HUES64 (cell line): ENCODE data around the gene WT1.

Experiments
- H3K27ac ChIP-seq: 2 replicates; pipeline ENCODE4 v1.7.0; 2013; ENCODE audit warnings: low read depth, low read length, inconsistent platforms
- H3K27me3 ChIP-seq: 2 replicates; pipeline ENCODE4 v1.6.1; 2013; ENCODE audit warnings: mild to moderate bottlenecking, low read length; ENCODE audit not compliant: insufficient read depth
- H3K36me3 ChIP-seq: 2 replicates; pipeline ENCODE4 v1.6.1; 2013; ENCODE audit warnings: mild to moderate bottlenecking, low read length; ENCODE audit not compliant: insufficient read depth
- H3K4me1 ChIP-seq: 2 replicates; pipeline ENCODE4 v1.6.1; 2013; ENCODE audit warnings: mild to moderate bottlenecking, low read length, moderate library complexity; ENCODE audit not compliant: insufficient read depth
- H3K4me3 ChIP-seq: 2 replicates; pipeline ENCODE4 v1.5.1; 2013; ENCODE audit warnings: mild to moderate bottlenecking, low read length, moderate library complexity
- H3K9ac ChIP-seq: 2 replicates; pipeline ENCODE4 v1.6.1; 2013; ENCODE audit warnings: mild to moderate bottlenecking, low read depth, low read length
- H3K9me3 ChIP-seq: 2 replicates; pipeline ENCODE4 v1.6.1; 2013; ENCODE audit warnings: low read depth, low read length; ENCODE audit not compliant: insufficient read depth
- WGBS: fragments of 150-250, 120-280 bp; methylation state at CpG from one replicate; pipeline ENCODE4 v1.1.7; 2013; ENCODE audit warnings: missing lambda C conversion rate; 5-methylcytosine and 5-hydroxymethylcytosine counted together

Gene WT1

DNA sequence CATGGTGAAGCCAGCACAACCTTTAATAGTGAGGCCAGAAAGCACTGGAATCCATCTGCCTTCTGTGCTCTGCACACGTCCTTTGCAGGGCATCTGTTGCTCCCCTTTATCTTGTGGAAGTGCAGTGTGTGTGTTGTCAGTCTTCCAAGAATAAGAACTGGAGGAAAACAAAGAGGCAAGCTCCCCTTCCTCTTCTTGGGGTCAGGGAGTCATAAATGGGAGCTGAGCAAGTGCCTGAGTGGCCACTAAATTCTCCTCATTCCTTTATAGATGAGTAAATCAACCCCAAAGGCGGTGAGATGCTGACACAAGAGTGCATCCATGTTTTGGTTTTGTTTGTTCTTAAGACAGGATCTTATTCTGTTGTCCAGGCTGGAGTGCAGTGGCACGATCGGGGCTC, 38.3 kb downstream of the WT1 start:
- Histone ChIP-seq H3K27me3 (no peaks in the 10 kb centered on the region), H3K4me1 (no peaks in the 10 kb centered on the region), H3K36me3 (no peaks in the 10 kb centered on the region), H3K9ac (no peak overlapping the region), H3K27ac (no peak overlapping the region), H3K4me3 (no peak overlapping the region), H3K9me3 (no peaks in the 10 kb centered on the region)
- 95% methylated on average over 4 of the region's 4 CpGs for whole genome bisulfite sequencing

DNA sequence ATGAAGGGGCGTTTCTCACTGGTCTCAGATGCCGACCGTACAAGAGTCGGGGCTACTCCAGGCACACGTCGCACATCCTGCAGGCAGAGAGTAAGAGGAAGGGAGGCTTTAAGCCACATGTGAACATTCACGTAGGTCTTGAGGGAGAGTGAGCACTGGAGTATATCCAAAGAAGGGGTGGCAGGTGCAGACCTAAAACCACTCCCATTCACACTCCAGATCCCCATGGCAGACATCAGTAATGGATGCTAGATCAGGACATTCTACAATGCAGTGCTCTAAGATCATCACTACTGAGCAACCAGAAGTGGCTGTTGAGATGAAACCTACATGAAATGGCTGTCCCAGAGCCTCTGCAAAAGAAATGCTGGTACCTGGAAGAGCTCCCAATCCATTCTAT, 39.0 kb downstream of the WT1 start:
- Histone ChIP-seq H3K4me3 (no peak overlapping the region), H3K27ac (no peak overlapping the region)
- 93% methylated on average over 7 of the region's 7 CpGs for WGBS

DNA sequence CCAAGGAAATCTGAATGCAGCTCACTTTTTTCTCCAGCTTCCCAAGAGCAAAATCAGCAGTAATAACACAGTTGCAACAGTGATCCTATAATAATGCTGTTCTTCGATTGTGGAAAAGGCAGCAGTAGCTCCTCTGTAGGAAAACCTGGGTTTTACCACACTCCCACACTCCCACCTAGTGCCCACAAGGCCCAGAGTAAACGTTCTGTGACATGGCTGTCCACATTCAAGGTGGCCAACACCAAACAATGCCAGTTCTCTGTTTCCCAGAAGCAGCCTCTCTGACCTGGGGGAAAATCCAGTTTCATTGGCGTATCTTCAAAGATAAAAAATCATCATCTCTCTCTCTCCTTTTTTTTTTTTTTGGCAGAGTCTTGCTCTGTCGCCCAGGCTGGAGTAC, 40.2 kb downstream of the WT1 start:
- no peaks in the 10 kb centered on the region for H3K36me3 ChIP-seq
- no peaks in the 10 kb centered on the region for H3K9me3 ChIP-seq
- no peak overlapping the region for H3K4me3 ChIP-seq
- H3K9ac ChIP-seq = no peak overlapping the region
- H3K27me3 ChIP-seq = no peaks in the 10 kb centered on the region
- no peaks in the 10 kb centered on the region for H3K4me1 ChIP-seq
- WGBS = 78% methylated on average over 4 of the region's 4 CpGs
- no peak overlapping the region for H3K27ac ChIP-seq

More for the DNA sequence above, 39.0 kb downstream of the WT1 start:
- H3K9ac ChIP-seq = no peak overlapping the region
- H3K36me3 ChIP-seq = no peaks in the 10 kb centered on the region
- H3K27me3 ChIP-seq = no peaks in the 10 kb centered on the region
- no peaks in the 10 kb centered on the region for H3K4me1 ChIP-seq
- H3K9me3 ChIP-seq = no peaks in the 10 kb centered on the region

DNA sequence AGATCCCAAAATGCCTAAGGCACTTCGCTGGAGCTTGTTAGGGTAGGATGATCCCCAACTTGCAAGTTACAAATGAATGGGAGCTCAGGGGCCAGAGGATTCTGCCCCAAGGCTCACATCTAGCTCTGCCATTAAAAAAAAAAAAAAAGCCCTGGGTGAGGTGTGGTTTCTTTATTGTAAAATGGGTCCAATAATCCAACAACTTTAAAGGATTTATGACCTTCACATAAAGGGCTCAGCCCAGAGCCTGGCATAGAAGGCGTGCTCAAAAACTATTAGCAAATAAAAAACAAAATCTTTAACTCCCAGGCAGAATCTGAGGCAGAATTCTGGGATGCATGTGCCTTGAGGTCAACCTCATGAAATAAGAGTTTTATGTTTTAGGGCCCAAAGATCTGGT, 42.5 kb downstream of the WT1 start:
- H3K9me3 ChIP-seq = no peaks in the 10 kb centered on the region
- no peak overlapping the region for H3K4me3 ChIP-seq
- 91% methylated on average over 2 of the region's 2 CpGs for WGBS
- no peaks in the 10 kb centered on the region for H3K27me3 ChIP-seq
- no peak overlapping the region for H3K9ac ChIP-seq
- no peaks in the 10 kb centered on the region for H3K36me3 ChIP-seq
- no peak overlapping the region for H3K27ac ChIP-seq
- no peaks in the 10 kb centered on the region for H3K4me1 ChIP-seq

DNA sequence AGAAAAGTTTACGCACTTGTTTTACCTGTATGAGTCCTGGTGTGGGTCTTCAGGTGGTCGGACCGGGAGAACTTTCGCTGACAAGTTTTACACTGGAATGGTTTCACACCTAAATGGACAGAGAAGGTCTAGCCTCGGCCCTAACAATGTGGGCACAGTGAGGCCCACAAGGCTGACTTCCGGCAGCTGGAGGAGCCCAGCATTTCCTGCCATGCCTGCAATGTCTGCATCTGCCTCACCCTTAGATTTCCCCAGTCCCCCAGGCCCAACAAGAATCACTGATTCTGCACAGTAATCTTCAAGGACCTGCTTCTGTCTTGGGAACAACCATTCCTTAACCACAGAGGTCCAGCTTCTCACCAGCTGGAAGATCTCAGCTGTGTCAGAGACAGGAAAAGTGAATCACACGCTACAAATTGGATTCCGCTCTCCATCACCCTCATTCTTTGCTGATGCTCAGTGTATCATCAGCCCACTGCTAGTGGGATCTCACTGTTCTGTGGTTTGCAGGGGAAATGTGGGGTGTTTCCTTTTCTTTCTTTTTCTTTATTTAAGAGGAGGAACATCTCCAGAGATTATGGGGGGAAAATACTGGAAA, 43.3 kb downstream of the WT1 start:
- 96% methylated on average over 8 of the region's 8 CpGs for WGBS
- no peaks in the 10 kb centered on the region for H3K9me3 ChIP-seq
- H3K4me3 ChIP-seq = no peak overlapping the region
- no peaks in the 10 kb centered on the region for H3K4me1 ChIP-seq
- no peak overlapping the region for H3K9ac ChIP-seq
- no peaks in the 10 kb centered on the region for H3K27me3 ChIP-seq
- H3K36me3 ChIP-seq = no peaks in the 10 kb centered on the region
- no peak overlapping the region for H3K27ac ChIP-seq

DNA sequence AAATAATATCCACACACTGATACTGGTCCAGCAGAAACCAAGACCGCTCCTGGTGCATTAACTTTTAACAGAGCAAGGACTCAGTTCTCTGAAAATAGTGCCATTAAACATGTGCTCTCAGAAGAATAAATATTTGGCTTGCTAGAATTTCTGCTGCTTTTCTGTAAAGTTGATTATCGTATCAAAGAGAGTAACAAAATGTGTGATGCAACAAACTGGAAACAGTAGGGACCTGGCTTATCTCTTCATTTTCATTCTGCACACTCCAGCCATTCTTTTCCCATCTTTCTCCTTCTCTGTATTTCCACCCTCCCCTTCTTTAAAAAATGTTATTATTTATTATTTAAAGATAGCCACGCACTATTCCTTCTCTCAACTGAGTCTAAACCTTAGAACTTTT, 43.9 kb downstream of the WT1 start:
- no peaks in the 10 kb centered on the region for H3K27me3 ChIP-seq
- no peak overlapping the region for H3K27ac ChIP-seq
- H3K9ac ChIP-seq = no peak overlapping the region
- no peak overlapping the region for H3K4me3 ChIP-seq
- H3K4me1 ChIP-seq = no peaks in the 10 kb centered on the region
- H3K9me3 ChIP-seq = no peaks in the 10 kb centered on the region
- H3K36me3 ChIP-seq = no peaks in the 10 kb centered on the region
- 98% methylated on average over 2 of the region's 3 CpGs for WGBS

DNA sequence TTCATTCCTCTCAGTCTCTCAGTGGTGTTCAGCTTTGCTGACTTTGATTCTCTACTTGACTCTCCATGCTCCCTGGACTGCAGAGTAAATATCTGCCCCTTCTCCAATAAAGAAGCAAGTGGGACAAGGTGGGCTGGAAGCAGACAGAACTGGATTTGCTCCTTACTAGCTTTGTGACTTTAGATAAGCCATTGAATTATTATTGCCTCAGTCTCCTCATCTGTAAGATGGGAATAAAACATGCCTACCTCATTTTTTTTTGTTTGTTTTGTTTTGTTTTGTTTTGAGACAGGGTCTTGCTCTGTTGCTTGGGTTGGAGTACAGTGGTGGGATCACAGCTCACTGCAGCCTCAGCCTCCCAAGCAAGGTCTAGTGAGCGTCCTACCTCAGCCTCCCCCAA, 44.6 kb downstream of the WT1 start:
- no peaks in the 10 kb centered on the region for H3K9me3 ChIP-seq
- H3K9ac ChIP-seq = no peak overlapping the region
- no peaks in the 10 kb centered on the region for H3K36me3 ChIP-seq
- H3K27me3 ChIP-seq = no peaks in the 10 kb centered on the region
- H3K27ac ChIP-seq = no peak overlapping the region
- 0 out of 2 replicates have a peak, but pooled peaks cover 4% of the 10 kb centered on the region for H3K4me1 ChIP-seq
- H3K4me3 ChIP-seq = no peak overlapping the region
- 100% methylated on average over 1 of the region's 1 CpG for WGBS

DNA sequence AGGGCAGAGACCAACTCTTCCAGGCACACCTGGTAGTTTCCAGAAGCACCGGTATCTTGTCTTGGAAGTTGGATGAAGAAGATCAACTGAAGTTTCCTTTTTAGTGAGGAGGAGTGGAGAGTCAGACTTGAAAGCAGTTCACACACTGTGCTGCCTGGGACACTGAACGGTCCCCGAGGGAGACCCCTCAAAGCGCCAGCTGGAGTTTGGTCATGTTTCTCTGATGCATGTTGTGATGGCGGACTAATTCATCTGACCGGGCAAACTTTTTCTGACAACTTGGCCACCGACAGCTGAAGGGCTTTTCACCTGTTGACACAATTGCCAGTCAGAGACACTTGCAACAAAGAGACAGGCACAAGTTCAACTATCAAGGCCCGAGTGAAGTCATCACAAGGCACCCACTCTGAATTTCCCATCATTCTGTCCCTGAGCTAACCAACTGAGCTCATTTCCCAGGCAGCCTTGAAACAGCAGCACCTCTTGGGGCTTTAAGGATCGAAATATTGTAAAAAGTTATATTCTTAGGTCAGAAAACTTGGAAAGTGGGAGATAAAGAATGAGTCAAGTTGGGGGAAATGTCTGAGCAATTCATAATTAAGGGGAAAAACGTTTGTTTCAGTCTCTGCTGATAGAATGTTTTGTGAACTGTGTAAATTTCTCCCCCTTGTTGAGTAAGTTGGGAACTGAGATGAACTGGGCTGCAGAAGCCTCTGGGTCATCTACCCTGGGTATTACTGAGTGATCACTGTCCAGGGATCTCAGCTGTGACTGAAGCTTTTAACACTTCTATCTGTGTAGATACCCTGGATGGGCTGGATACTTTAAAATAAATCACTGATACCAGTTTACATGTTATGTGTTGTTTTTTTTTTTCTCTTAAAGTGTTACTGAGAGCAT, 46.2 kb downstream of the WT1 start:
- Histone ChIP-seq H3K36me3 (no peaks in the 10 kb centered on the region), H3K4me1 (0 out of 2 replicates have a peak, but pooled peaks cover 4% of the 10 kb centered on the region), H3K4me3 (no peak overlapping the region), H3K9ac (no peak overlapping the region), H3K27me3 (no peaks in the 10 kb centered on the region), H3K27ac (no peak overlapping the region), H3K9me3 (no peaks in the 10 kb centered on the region)
- WGBS = 89% methylated on average over 10 of the region's 10 CpGs

DNA sequence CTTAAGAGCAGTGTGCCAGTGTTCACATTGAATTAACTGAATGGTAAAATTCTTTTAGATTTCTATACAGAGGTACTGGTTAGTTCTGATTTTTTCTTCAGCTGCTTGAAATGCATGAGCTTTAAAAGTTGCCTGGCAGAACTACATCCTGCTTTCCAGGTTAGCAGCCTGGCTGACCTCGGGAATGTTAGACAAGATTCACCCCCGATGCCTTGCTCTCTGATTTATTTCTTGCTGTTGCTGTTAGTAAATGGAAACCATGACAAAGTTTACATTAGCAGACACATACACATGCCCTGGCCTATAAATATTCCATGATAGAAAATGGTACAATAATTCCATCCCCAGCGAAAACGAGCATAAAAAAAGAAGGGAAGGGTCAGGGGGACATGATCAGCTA, 47.0 kb downstream of the WT1 start:
- no peaks in the 10 kb centered on the region for H3K36me3 ChIP-seq
- no peak overlapping the region for H3K27ac ChIP-seq
- H3K4me1 ChIP-seq = 0 out of 2 replicates have a peak, but pooled peaks cover 4% of the 10 kb centered on the region
- no peak overlapping the region for H3K4me3 ChIP-seq
- H3K27me3 ChIP-seq = no peaks in the 10 kb centered on the region
- H3K9me3 ChIP-seq = no peaks in the 10 kb centered on the region
- WGBS = 92% methylated on average over 4 of the region's 4 CpGs
- no peak overlapping the region for H3K9ac ChIP-seq

DNA sequence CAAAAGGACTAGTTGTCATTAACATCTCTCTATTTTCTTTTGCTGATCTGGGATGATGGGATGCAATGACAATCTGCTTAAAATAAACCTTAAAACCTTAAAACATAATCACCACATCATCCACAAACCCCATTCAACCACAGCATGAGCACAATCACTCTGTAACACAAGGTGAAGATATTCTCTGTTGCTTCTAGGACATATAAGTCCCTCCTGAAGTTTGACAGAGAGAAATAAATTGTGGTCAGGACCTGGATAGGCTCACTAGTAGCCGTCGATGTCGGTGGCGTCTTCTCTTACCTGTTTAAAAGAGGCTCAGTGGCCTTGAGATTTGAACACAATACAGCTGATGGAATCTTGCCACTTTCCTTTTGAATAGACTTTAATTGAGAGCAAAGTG, 47.9 kb downstream of the WT1 start:
- no peak overlapping the region for H3K9ac ChIP-seq
- no peaks in the 10 kb centered on the region for H3K27me3 ChIP-seq
- 0 out of 2 replicates have a peak, but pooled peaks cover 4% of the 10 kb centered on the region for H3K4me1 ChIP-seq
- WGBS = 97% methylated on average over 4 of the region's 4 CpGs
- H3K9me3 ChIP-seq = no peaks in the 10 kb centered on the region
- H3K4me3 ChIP-seq = no peak overlapping the region
- no peaks in the 10 kb centered on the region for H3K36me3 ChIP-seq
- no peak overlapping the region for H3K27ac ChIP-seq

DNA sequence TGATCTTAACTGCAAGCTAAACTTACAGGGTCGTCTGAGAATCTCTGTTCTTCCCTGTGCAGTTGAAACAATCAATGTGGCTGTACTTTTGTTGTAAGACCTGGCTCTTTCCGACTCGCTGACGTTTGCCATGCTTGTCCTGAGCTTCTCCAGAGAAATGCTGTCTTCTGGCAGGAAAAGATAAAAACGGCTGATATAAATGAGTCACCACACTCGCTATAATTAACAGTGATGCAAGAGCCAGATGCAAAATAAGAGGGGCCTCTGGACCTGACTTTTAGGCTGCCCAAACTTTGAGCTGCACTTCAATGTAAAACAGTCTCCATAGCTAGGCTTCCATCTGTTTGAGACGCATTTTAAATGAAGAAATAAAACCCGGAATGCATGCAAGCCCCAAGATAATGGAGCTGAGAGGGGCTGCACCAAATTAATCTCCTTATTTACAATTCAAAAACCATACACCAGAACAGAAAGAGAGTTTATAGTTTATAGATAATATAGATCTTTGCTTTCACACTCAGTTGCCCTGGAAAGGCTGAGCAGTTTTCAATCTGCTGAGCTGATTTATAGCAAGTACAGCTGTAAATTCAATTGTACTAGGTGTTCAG, 48.5 kb downstream of the WT1 start:
- no peak overlapping the region for H3K9ac ChIP-seq

More for the DNA sequence above, 48.5 kb downstream of the WT1 start:
- Histone ChIP-seq H3K4me1 (0 out of 2 replicates have a peak, but pooled peaks cover 4% of the 10 kb centered on the region), H3K9me3 (no peaks in the 10 kb centered on the region), H3K27me3 (no peaks in the 10 kb centered on the region), H3K36me3 (no peaks in the 10 kb centered on the region), H3K27ac (no peak overlapping the region), H3K4me3 (no peak overlapping the region)
- WGBS = 84% methylated on average over 8 of the region's 8 CpGs
